GM21576 (cell line): ENCODE data around the gene KAT14.
"Not testable (repeated sequence)": the region's sequence is repeated elsewhere in the genome, so short reads cannot be mapped to it uniquely, and the experiment has no call there.

Experiments
- ATAC-seq: cut with Tn5 transposase; IDR thresholded peaks from one replicate; pipeline ENCODE4 v1.9.1; 2021; ENCODE audit warnings: mild to moderate bottlenecking, moderate library complexity; ENCODE audit not compliant: unreplicated experiment

Gene KAT14

GRCh38 chr20:18203700-18204099 is 66.0 kb downstream of the KAT14 start:
- ATAC-seq: not testable (repeated sequence)

- ATAC-seq: no peak
These were observed 75.3 kb downstream of the KAT14 start for GRCh38 chr20:18213002-18213401.

GRCh38 chr20:18215566-18215965 is 77.9 kb downstream of the KAT14 start:
- no peak for ATAC-seq

- no peak for ATAC-seq
These were observed 80.6 kb downstream of the KAT14 start for GRCh38 chr20:18218280-18218679.

GRCh38 chr20:18223409-18223808 is 85.7 kb downstream of the KAT14 start:
- no peak for ATAC-seq

- ATAC-seq: no peak
These were observed 87.4 kb downstream of the KAT14 start for GRCh38 chr20:18224968-18225568.

- ATAC-seq: no peak
These were observed 88.0 kb downstream of the KAT14 start for GRCh38 chr20:18225632-18226031.

- ATAC-seq: not testable (repeated sequence)
These were observed 89.1 kb downstream of the KAT14 start for GRCh38 chr20:18226741-18227140.

- no peak for ATAC-seq
These were observed 95.8 kb downstream of the KAT14 start for GRCh38 chr20:18233408-18233943.
